D721Med (cell line): ENCODE data around the gene MSX1.

Source experiments
- DNase-seq: peaks from one replicate; pipeline ENCODE4 v3.0.0; 2011; ENCODE audit warnings: low spot score; ENCODE audit not compliant: insufficient read length
- FAIRE-seq: peaks from 2 replicates; lab custom pipeline; 2011; peaks lifted over from hg19 to GRCh38; lab: Jason Lieb, UNC
- TF ChIP-seq, protein P1 (sequence below): IDR thresholded peaks from 2 replicates; pipeline ENCODE4 v1.5.1; 2012; ENCODE audit warnings: mild to moderate bottlenecking, control low read depth; ENCODE audit not compliant: insufficient read depth; ENCODE audit errors: missing control alignments

MSX1 gene

GRCh38 chr4:4848540-4848939 is 10.9 kb upstream of the MSX1 start:
- no peak for DNase-seq
- no peak for FAIRE-seq
- TF ChIP-seq, protein P1, sequence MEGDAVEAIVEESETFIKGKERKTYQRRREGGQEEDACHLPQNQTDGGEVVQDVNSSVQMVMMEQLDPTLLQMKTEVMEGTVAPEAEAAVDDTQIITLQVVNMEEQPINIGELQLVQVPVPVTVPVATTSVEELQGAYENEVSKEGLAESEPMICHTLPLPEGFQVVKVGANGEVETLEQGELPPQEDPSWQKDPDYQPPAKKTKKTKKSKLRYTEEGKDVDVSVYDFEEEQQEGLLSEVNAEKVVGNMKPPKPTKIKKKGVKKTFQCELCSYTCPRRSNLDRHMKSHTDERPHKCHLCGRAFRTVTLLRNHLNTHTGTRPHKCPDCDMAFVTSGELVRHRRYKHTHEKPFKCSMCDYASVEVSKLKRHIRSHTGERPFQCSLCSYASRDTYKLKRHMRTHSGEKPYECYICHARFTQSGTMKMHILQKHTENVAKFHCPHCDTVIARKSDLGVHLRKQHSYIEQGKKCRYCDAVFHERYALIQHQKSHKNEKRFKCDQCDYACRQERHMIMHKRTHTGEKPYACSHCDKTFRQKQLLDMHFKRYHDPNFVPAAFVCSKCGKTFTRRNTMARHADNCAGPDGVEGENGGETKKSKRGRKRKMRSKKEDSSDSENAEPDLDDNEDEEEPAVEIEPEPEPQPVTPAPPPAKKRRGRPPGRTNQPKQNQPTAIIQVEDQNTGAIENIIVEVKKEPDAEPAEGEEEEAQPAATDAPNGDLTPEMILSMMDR, result no peak

DNA sequence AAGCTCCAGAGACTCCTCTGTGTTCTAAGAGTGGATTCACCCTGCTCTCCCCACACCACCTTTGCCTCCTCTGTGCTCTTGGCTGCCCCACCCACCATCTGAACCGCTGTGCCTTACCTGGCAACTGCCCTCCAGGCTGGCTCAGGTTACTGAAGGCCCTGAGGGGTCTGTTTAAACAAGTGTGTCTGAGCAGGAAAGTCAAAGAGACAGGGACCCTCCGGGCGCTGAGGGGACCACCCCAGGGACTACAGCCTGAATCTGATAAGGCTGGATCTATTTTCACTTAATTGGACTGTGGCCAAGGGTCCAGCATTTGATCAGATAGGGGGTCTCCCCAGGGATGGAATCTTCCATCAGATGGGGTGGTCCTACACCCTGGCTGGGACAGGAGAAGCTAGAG is 10.4 kb upstream of the MSX1 start:
- DNase-seq, result no peak
- TF ChIP-seq, protein P1, result no peak
- no peak for FAIRE-seq

GRCh38 chr4:4849524-4850193 is 9.8 kb upstream of the MSX1 start:
- DNase-seq (no peak), FAIRE-seq (no peak)
- TF ChIP-seq, protein P1, result no peak

- FAIRE-seq (no peak), DNase-seq (no peak)
- TF ChIP-seq, protein P1, result no peak
These were observed 8.4 kb upstream of the MSX1 start for GRCh38 chr4:4851081-4851480.

- TF ChIP-seq, protein P1, result no peak
- FAIRE-seq, result no peak
- DNase-seq, result no peak
These were observed 7.6 kb upstream of the MSX1 start for GRCh38 chr4:4851906-4852305.

- no peak for FAIRE-seq
- DNase-seq, result no peak
- TF ChIP-seq, protein P1, result no peak
These were observed 6.7 kb upstream of the MSX1 start for GRCh38 chr4:4852591-4853362.

GRCh38 chr4:4853371-4853823 is 6.1 kb upstream of the MSX1 start:
- TF ChIP-seq, protein P1, result no peak
- FAIRE-seq, result no peak
- DNase-seq, result no peak
